NAMALWA (cell line): ENCODE data around the gene SMIM14.
"Not testable (repeated sequence)": the region's sequence is repeated elsewhere in the genome, so short reads cannot be mapped to it uniquely, and the experiment has no call there.

Source experiments
- DNase-seq: peaks from one replicate; pipeline ENCODE4 v3.0.0-alpha.2; 2015; ENCODE audit warnings: low spot score

SMIM14 gene

GRCh38 chr4:39596971-39597370 is 41.7 kb downstream of the SMIM14 start:
- no peak for DNase-seq

- DNase-seq, result peak; percentile 45
These were observed 47.4 kb downstream of the SMIM14 start for GRCh38 chr4:39591290-39591689.

- DNase-seq, result no peak
These were observed 50.8 kb downstream of the SMIM14 start for GRCh38 chr4:39587881-39588280.

GRCh38 chr4:39574946-39575345 is 63.7 kb downstream of the SMIM14 start:
- DNase-seq, result no peak

GRCh38 chr4:39571504-39571903 is 67.2 kb downstream of the SMIM14 start:
- DNase-seq, result no peak

- DNase-seq, result no peak
These were observed 67.6 kb downstream of the SMIM14 start for GRCh38 chr4:39571054-39571453.

- DNase-seq, result peak; percentile 35
These were observed 69.5 kb downstream of the SMIM14 start for GRCh38 chr4:39569209-39569608.

- peak; percentile 60 for DNase-seq
These were observed 69.9 kb downstream of the SMIM14 start for GRCh38 chr4:39568805-39569204.

GRCh38 chr4:39565878-39566600 is 72.6 kb downstream of the SMIM14 start:
- DNase-seq, result no peak

GRCh38 chr4:39563346-39563847 is 75.3 kb downstream of the SMIM14 start:
- no peak for DNase-seq

- DNase-seq, result no peak
These were observed 75.9 kb downstream of the SMIM14 start for GRCh38 chr4:39562792-39563191.

- DNase-seq, result no peak
These were observed 79.0 kb downstream of the SMIM14 start for GRCh38 chr4:39559626-39560025.

- no peak for DNase-seq
These were observed 83.2 kb downstream of the SMIM14 start for GRCh38 chr4:39555472-39555871.

GRCh38 chr4:39548425-39549067 is 90.1 kb downstream of the SMIM14 start:
- DNase-seq, result no peak

GRCh38 chr4:39544580-39545315 is 93.9 kb downstream of the SMIM14 start:
- DNase-seq, result no peak

GRCh38 chr4:39544080-39544479 is 94.6 kb downstream of the SMIM14 start:
- DNase-seq, result not testable (repeated sequence)

GRCh38 chr4:39543034-39543433 is 95.6 kb downstream of the SMIM14 start:
- no peak for DNase-seq

GRCh38 chr4:39542611-39543012 is 96.1 kb downstream of the SMIM14 start:
- no peak for DNase-seq

- DNase-seq, result no peak
These were observed 96.6 kb downstream of the SMIM14 start for GRCh38 chr4:39541987-39542610.

- DNase-seq, result no peak
These were observed 99.5 kb downstream of the SMIM14 start for GRCh38 chr4:39539089-39539611.

GRCh38 chr4:39533541-39533940 is 105.1 kb downstream of the SMIM14 start:
- DNase-seq, result no peak

GRCh38 chr4:39532237-39532636 is 106.4 kb downstream of the SMIM14 start:
- DNase-seq, result not testable (repeated sequence)
